K562 (cell line): ENCODE data around the gene S100A7A. TPM values are rescaled to one million over a fixed set of nuclear protein-coding genes. Genes with fewer than 3 reads are reported as not detected.

Source experiments
- ATAC-seq: fragments of 200-7000 bp; cut with Tn5 transposase; 3 replicates; pipeline ENCODE4 v1.9.1; 2020; ENCODE audit warnings: moderate library complexity
- BruUV-seq: library from RNA; stranded (reverse); fragments of 400-500 nt; replicated peaks from 2 replicates; lab custom pipeline; 2021; lab: Mats Ljungman, UMichigan
- CTCF ChIA-PET: fragments of 300-600 bp; formaldehyde crosslinking; extraction: SDS; loops from one replicate; lab custom pipeline; 2021; ENCODE audit warnings: low intra/inter-chr PET ratio; lab: Yijun Ruan, JAX
- POLR2A ChIA-PET: fragments of 300-600, 350-650 bp; sonication (Branson Sonifier 250); formaldehyde crosslinking; extraction: SDS; loops from one replicate; lab custom pipeline; 2021; ENCODE audit warnings: antibody characterized with exemption, inconsistent platforms; lab: Yijun Ruan, JAX
- DNase-seq, 4 experiments: peaks; one replicate each; pipeline versions ENCODE4 v3.0.0 to v3.0.0-alpha.2; 2011 to 2018; ENCODE audit warnings: low spot score in 3 of 4, mixed read lengths in 3 of 4; ENCODE audit errors: extremely low read depth in 1 of 4
- FAIRE-seq: peaks from 2 replicates; lab custom pipeline; 2011; peaks lifted over from hg19 to GRCh38; lab: Jason Lieb, UNC
- H2AFZ ChIP-seq: 2 replicates; pipeline ENCODE4 v1.6.0; 2011; ENCODE audit warnings: low read depth, low read length, control low read depth, inconsistent platforms
- H3K27ac ChIP-seq: fragments of 200-600 bp; 3 replicates; pipeline ENCODE4 v1.8.0; 2011; ENCODE audit warnings: low read depth, mild to moderate bottlenecking, control low read depth, inconsistent platforms, low read length, moderate library complexity, mixed read lengths; ENCODE audit errors: extremely low read depth
- H3K27me3 ChIP-seq, 2 experiments: fragments of 300-600 bp in 1 of 2; 2 replicates in 1 of 2; 3 replicates in 1 of 2; pipeline versions ENCODE4 v1.6.0 to v1.8.0; 2011; ENCODE audit warnings: inconsistent platforms in 2 of 2, low read length in 2 of 2, mild to moderate bottlenecking in 1 of 2, mixed read lengths in 1 of 2, moderate library complexity in 1 of 2; ENCODE audit not compliant: control insufficient read depth in 2 of 2, insufficient read depth in 2 of 2
- H3K36me3 ChIP-seq: fragments of 300-600 bp; 3 replicates; pipeline ENCODE4 v1.8.0; 2011; ENCODE audit warnings: mild to moderate bottlenecking, low read length, inconsistent platforms; ENCODE audit not compliant: control insufficient read depth, insufficient read depth
- H3K4me1 ChIP-seq, 2 experiments: fragments of 200-600 bp in 1 of 2; replicated peaks in 1 of 2; 2 replicates in 1 of 2; 3 replicates in 1 of 2; pipeline versions ENCODE4 v1.5.1 to v1.8.0; 2011; ENCODE audit warnings: inconsistent platforms in 2 of 2, low read length in 2 of 2, mild to moderate bottlenecking in 1 of 2, mixed read lengths in 1 of 2, moderate library complexity in 1 of 2; ENCODE audit not compliant: control insufficient read depth in 2 of 2, insufficient read depth in 2 of 2
- H3K4me2 ChIP-seq: 2 replicates; pipeline ENCODE4 v1.6.1; 2011; ENCODE audit warnings: low read length, control low read depth, inconsistent platforms, mixed read lengths; ENCODE audit not compliant: insufficient read depth
- H3K4me3 ChIP-seq: fragments of 200-600 bp; sonication (generic), shearing (Covaris generic); 2 replicates; pipeline ENCODE4 v1.5.1; 2016; ENCODE audit warnings: control low read depth, inconsistent platforms
- H3K79me2 ChIP-seq: fragments of 200-600 bp; 3 replicates; pipeline ENCODE4 v1.8.0; 2011; ENCODE audit warnings: low read length, inconsistent platforms; ENCODE audit not compliant: control insufficient read depth, insufficient read depth
- H3K9ac ChIP-seq, 2 experiments: 2 replicates each; pipeline versions ENCODE4 v1.6.0 to v1.6.1; 2011; ENCODE audit warnings: low read depth in 2 of 2, low read length in 2 of 2, control low read depth in 1 of 2, inconsistent platforms in 1 of 2, mild to moderate bottlenecking in 1 of 2, mixed read lengths in 1 of 2; ENCODE audit not compliant: insufficient read depth in 1 of 2
- H3K9me1 ChIP-seq: one replicate; pipeline ENCODE4 v1.6.0; 2011; ENCODE audit warnings: inconsistent platforms, mild to moderate bottlenecking, low read length, moderate library complexity; ENCODE audit not compliant: control insufficient read depth, insufficient read depth
- H3K9me3 ChIP-seq: replicated peaks from 2 replicates; pipeline ENCODE4 v1.5.1; 2011; ENCODE audit warnings: low read depth, low read length, inconsistent platforms; ENCODE audit not compliant: control insufficient read depth, insufficient read depth
- H4K20me1 ChIP-seq: replicated peaks from 2 replicates; pipeline ENCODE4 v1.6.1; 2011; ENCODE audit warnings: low read length, inconsistent platforms, mixed read lengths; ENCODE audit not compliant: control insufficient read depth, insufficient read depth
- CBFA2T2 ChIP-seq: fragments of 450-650 bp; conservative IDR thresholded peaks from 2 replicates; pipeline ENCODE4 v1.6.1; 2017; ENCODE audit warnings: mild to moderate bottlenecking
- CBFA2T3 ChIP-seq: fragments of 450-650 bp; IDR thresholded peaks from 2 replicates; pipeline ENCODE4 v1.6.1; 2017
- CEBPB ChIP-seq: fragments of 450-650 bp; IDR thresholded peaks from 2 replicates; pipeline ENCODE4 v1.6.1; 2016; ENCODE audit warnings: missing genetic modification characterization, missing compliant biosample characterization
- CXXC5 ChIP-seq: fragments of 250-450 bp; sonication (Bioruptor Pico); IDR thresholded peaks from 2 replicates; pipeline ENCODE4 v1.8.0; 2022; ENCODE audit warnings: inconsistent platforms, mild to moderate bottlenecking, moderate library complexity
- DPF2 ChIP-seq: fragments of 450-650 bp; IDR thresholded peaks from 2 replicates; pipeline ENCODE4 v1.6.1; 2016
- FOXP1 ChIP-seq: sonication (generic); formaldehyde crosslinking; IDR thresholded peaks from 2 replicates; pipeline ENCODE4 v1.8.0; 2022; ENCODE audit warnings: mild to moderate bottlenecking, missing genetic modification reagents
- HMG20A ChIP-seq: fragments of 450-650 bp; formaldehyde crosslinking; conservative IDR thresholded peaks from 2 replicates; pipeline ENCODE4 v1.4.0; 2020; ENCODE audit warnings: mild to moderate bottlenecking, mixed read lengths
- KAT8 ChIP-seq: fragments of 450-650 bp; IDR thresholded peaks from 2 replicates; pipeline ENCODE4 v1.6.1; 2016; ENCODE audit warnings: low read depth, mild to moderate bottlenecking
- MCM5 ChIP-seq: fragments of 450-650 bp; IDR thresholded peaks from 2 replicates; pipeline ENCODE4 v1.6.1; 2016; ENCODE audit warnings: low read depth
- MTA1 ChIP-seq: fragments of 450-650 bp; IDR thresholded peaks from 2 replicates; pipeline ENCODE4 v1.6.1; 2017; ENCODE audit warnings: borderline replicate concordance
- NCOR1 ChIP-seq: fragments of 450-650 bp; IDR thresholded peaks from 2 replicates; pipeline ENCODE4 v1.6.1; 2016; ENCODE audit warnings: mild to moderate bottlenecking, moderate library complexity
- NFIC ChIP-seq: fragments of 450-650 bp; IDR thresholded peaks from 2 replicates; pipeline ENCODE4 v1.6.1; 2017; ENCODE audit warnings: mild to moderate bottlenecking, inconsistent platforms
- SIRT6 ChIP-seq: IDR thresholded peaks from one replicate; pipeline ENCODE4 v1.6.1; 2012; ENCODE audit warnings: low read depth, mild to moderate bottlenecking, control low read depth, inconsistent platforms, low read length, moderate library complexity
- SMAD2 ChIP-seq: fragments of 150-350 bp; IDR thresholded peaks from 2 replicates; pipeline ENCODE4 v1.6.1; 2014; ENCODE audit warnings: low read depth, mild to moderate bottlenecking, low read length
- SMARCE1 ChIP-seq: fragments of 450-650 bp; IDR thresholded peaks from 2 replicates; pipeline ENCODE4 v1.7.1; 2016; ENCODE audit warnings: mild to moderate bottlenecking
- TAL1 ChIP-seq: fragments of 450-650 bp; IDR thresholded peaks from 2 replicates; pipeline ENCODE4 v1.6.1; 2016; ENCODE audit warnings: mild to moderate bottlenecking
- TEAD2 ChIP-seq: fragments of 450-650 bp; IDR thresholded peaks from 2 replicates; pipeline ENCODE4 v1.6.1; 2016; ENCODE audit warnings: missing genetic modification characterization, control low read depth, missing compliant biosample characterization
- TEAD4 ChIP-seq, 2 experiments: sonication (generic) in 1 of 2; formaldehyde crosslinking in 1 of 2; IDR thresholded peaks; 2 replicates each; pipeline versions ENCODE4 v1.6.1 to v1.8.0; 2012 to 2022; ENCODE audit warnings: borderline replicate concordance in 1 of 2, inconsistent platforms in 1 of 2, low read length in 1 of 2, mild to moderate bottlenecking in 1 of 2, missing genetic modification reagents in 1 of 2
- WGBS: fragments of 100-300 bp; shearing (Covaris generic); methylation state at CpG from one replicate; pipeline ENCODE4 v1.1.6; 2016; ENCODE audit warnings: low coverage, mixed read lengths; ENCODE audit not compliant: insufficient coverage; ENCODE audit errors: missing lambda C conversion rate; 5-methylcytosine and 5-hydroxymethylcytosine counted together
- in situ Hi-C: fragments of 300-500 bp; cut with MboI; formaldehyde crosslinking; loops from 4 replicates; pipeline ENCODE4 v1.15.0; 2018; ENCODE audit warnings: inconsistent platforms, mixed read lengths
- intact Hi-C: fragments of 100-400 bp; cut with micrococcal nuclease; formaldehyde crosslinking; loops from 2 replicates; pipeline ENCODE4 v1.14.2; 2022
- polyA plus RNA-seq, 8 experiments: library from polyadenylated mRNA; depleted of rRNA in 4 of 8; stranded (reverse) in 5 of 8; unstranded in 3 of 8; fragments of >200 nt; fragmentation: Nextera tagmentation in 2 of 8; fragmentation: Illumina TruSeq in 1 of 8; extraction: Ambion mirVana in 2 of 8; extraction: Trizol in 1 of 8; gene quantifications; 2 replicates each; pipeline versions ENCODE4 v1.2.1 to v1.2.3, GENCODE V29; 2011 to 2014; ENCODE audit warnings: inconsistent platforms in 1 of 8, missing spikeins in 1 of 8
- total RNA-seq, 7 experiments: library from RNA; depleted of rRNA in 6 of 7; stranded (reverse); fragments of >200 nt in 6 of 7; fragmentation: Illumina TruSeq in 2 of 7; extraction: Trizol in 2 of 7; gene quantifications; 2 replicates each; pipeline versions ENCODE4 v1.2.1 to v1.2.3, GENCODE V29; 2011 to 2021; ENCODE audit warnings: low replicate concordance in 1 of 7
- TF ChIP-seq, protein P1 (sequence below), 2 experiments: fragments of 450-650 bp; IDR thresholded peaks; 2 replicates each; pipeline ENCODE4 v1.6.1; 2016
- TF ChIP-seq, protein P2 (sequence below), 2 experiments: fragments of 450-650 bp in 1 of 2; sonication (generic) in 1 of 2; formaldehyde crosslinking in 1 of 2; IDR thresholded peaks in 1 of 2; conservative IDR thresholded peaks in 1 of 2; 2 replicates each; pipeline versions ENCODE4 v1.6.1 to v1.8.1; 2016 to 2023; ENCODE audit warnings: mild to moderate bottlenecking in 2 of 2, moderate library complexity in 2 of 2, inconsistent platforms in 1 of 2, missing genetic modification reagents in 1 of 2

S100A7A gene
- total and polyA plus RNA-seq, 9 of the 15 experiments (the other 6 are each of a cell fraction or from before 2014, with no cell fraction given) = not detected

GRCh38 chr1:153432874-153433681, 16.8 kb downstream of the S100A7A start (continued):
- TF ChIP-seq NFIC (peak; percentile 76), TEAD2 (no peak), SIRT6 (no peak), FOXP1 (no peak)
- TF ChIP-seq, protein P1, sequence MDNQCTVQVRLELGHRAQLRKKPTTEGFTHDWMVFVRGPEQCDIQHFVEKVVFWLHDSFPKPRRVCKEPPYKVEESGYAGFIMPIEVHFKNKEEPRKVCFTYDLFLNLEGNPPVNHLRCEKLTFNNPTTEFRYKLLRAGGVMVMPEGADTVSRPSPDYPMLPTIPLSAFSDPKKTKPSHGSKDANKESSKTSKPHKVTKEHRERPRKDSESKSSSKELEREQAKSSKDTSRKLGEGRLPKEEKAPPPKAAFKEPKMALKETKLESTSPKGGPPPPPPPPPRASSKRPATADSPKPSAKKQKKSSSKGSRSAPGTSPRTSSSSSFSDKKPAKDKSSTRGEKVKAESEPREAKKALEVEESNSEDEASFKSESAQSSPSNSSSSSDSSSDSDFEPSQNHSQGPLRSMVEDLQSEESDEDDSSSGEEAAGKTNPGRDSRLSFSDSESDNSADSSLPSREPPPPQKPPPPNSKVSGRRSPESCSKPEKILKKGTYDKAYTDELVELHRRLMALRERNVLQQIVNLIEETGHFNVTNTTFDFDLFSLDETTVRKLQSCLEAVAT (IDR thresholded peaks at IDR 0.05) = peak in 1 of 2 experiments; percentile 69; a peak in 1 of 4 replicates

DNA sequence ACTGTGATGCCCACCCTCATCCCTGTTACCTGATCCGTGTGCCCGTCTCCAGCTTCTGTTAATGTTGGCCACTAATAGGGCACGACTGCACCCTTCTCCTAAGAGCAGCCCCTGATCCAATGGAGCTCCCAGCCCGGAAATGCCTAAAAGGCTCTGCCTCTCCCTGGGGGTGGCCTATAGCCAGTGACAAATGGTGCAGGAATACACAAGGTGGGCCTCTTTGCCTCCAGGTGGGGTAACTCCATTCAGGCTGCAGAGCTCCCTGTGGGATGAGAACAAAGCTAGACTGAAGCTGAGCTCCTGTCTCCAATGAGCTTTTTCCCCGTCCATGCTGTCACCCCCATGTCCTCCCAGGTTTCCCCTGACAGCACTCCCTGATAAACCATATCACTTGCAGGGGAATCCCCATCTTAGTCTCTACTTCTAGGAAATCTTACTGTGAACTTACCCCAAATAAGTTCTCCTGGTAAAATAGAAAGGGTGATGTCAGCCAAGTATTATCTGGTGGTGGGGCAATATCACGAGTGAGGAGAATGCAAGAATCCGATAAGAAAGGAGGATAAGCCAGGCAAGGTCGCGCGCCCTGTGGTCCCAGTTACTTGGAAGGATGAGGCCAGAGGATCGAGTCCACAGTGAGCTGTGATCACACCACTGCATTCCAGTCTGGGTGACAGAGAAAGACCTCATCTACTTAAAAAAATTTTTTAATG, 18.6 kb downstream of the S100A7A start:
- intact Hi-C loops = no loop called here
- TF ChIP-seq HMG20A (CRISPR knock-in tag) (no peak), SMARCE1 (peak; percentile 73; the same call in 1 of the 2 replicates), MCM5 (no peak), CXXC5 (peak; percentile 67), TEAD4 (IDR thresholded peaks at IDR 0.05; ENCODE audit: low read length) (peak; percentile 85; the same call in 1 of the 2 replicates), TEAD4 (CRISPR knock-in tag; IDR thresholded peaks at IDR 0.05; ENCODE audit: borderline replicate concordance) (no peak), TAL1 (peak; percentile 60), SMAD2 (no peak), KAT8 (no peak), NCOR1 (peak; percentile 69), CBFA2T3 (peak; percentile 79), DPF2 (peak; percentile 67), CBFA2T2 (peak; percentile 63; the same call in 1 of the 2 replicates), CEBPB (peak; percentile 62), MTA1 (peak; percentile 78)
- TF ChIP-seq, protein P2, sequence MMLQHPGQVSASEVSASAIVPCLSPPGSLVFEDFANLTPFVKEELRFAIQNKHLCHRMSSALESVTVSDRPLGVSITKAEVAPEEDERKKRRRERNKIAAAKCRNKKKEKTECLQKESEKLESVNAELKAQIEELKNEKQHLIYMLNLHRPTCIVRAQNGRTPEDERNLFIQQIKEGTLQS (IDR thresholded peaks at IDR 0.05) = peak; percentile 88
- TF ChIP-seq, protein P2 (CRISPR knock-in tag; conservative IDR thresholded peaks at IDR 0.05) = no peak

More for the DNA sequence above, 18.6 kb downstream of the S100A7A start:
- in situ Hi-C loops = no loop called here
- H3K27ac ChIP-seq = no peak overlapping the region
- H3K79me2 ChIP-seq = no peaks in the 10 kb centered on the region
- ChIA-PET CTCF (no interaction called here), POLR2A (interaction anchor here (0.6 to 0.9 kb wide), 3 partner anchors 18 to 1563 kb away, joined by 3 read pairs; no protein-coding TSS in a partner anchor)
- peaks cover 10% of the 10 kb centered on the region for H3K9me1 ChIP-seq
- 5% methylated on average over 11 of the region's 11 CpGs for WGBS
- no peaks in the 10 kb centered on the region for H3K27me3 ChIP-seq
- ATAC-seq (no peak), DNase-seq (peak; percentile 53 to 87 (median 55)), FAIRE-seq (peak; percentile 58)
- no peak overlapping the region for H3K9ac ChIP-seq
- H2AFZ ChIP-seq = no peak overlapping the region
- H3K4me1 ChIP-seq = peaks cover 51 to 57% of the 10 kb centered on the region in 2 experiments
- H3K9me3 ChIP-seq = no peaks in the 10 kb centered on the region
- no peaks in the 10 kb centered on the region for H3K36me3 ChIP-seq
- peaks cover 8% of the 10 kb centered on the region for H4K20me1 ChIP-seq
- H3K4me3 ChIP-seq = no peak overlapping the region
- no TSS peak for BruUV-seq
- peak overlapping the region; percentile 47; the same call in 1 of the 2 replicates for H3K4me2 ChIP-seq
